GM23338 (cell line): ENCODE results near the gene LGALS1. TPM values are rescaled to one million over a fixed set of nuclear protein-coding genes. Genes with fewer than 3 reads are reported as not detected.
A peak's percentile ranks its signal among the peaks of the same experiment; 100 is the strongest.

ENCODE experiments used
- ATAC-seq: fragments of 200-7000 bp; cut with Tn5 transposase; 3 replicates; pipeline ENCODE4 v1.9.1; 2020
- DNase-seq: peaks from one replicate; pipeline ENCODE4 v3.0.0-alpha.2; 2015; ENCODE audit warnings: low spot score
- H2AFZ ChIP-seq: fragments of 200-600 bp; sonication (generic); 2 replicates; pipeline ENCODE4 v1.8.0; 2016; ENCODE audit warnings: antibody characterized with exemption, mild to moderate bottlenecking, moderate library complexity
- H3F3A ChIP-seq: fragments of 200-600 bp; sonication (generic); replicated peaks from 2 replicates; pipeline ENCODE4 v1.8.0; 2017; ENCODE audit warnings: antibody characterized with exemption, mixed run types, low read depth
- H3K27ac ChIP-seq: fragments of 200-600 bp; sonication (generic); 2 replicates; pipeline ENCODE4 v1.6.1; 2016; ENCODE audit warnings: low read depth
- H3K27me3 ChIP-seq: fragments of 200-600 bp; sonication (generic); 2 replicates; pipeline ENCODE4 v1.8.0; 2016; ENCODE audit warnings: mild to moderate bottlenecking, mixed run types, moderate library complexity; ENCODE audit not compliant: insufficient read depth
- H3K36me3 ChIP-seq: fragments of 200-600 bp; sonication (generic); 2 replicates; pipeline ENCODE4 v1.8.0; 2016; ENCODE audit warnings: mild to moderate bottlenecking; ENCODE audit not compliant: insufficient read depth
- H3K4me1 ChIP-seq: fragments of 200-600 bp; sonication (generic); 2 replicates; pipeline ENCODE4 v1.8.0; 2016; ENCODE audit warnings: mild to moderate bottlenecking, moderate library complexity; ENCODE audit not compliant: insufficient read depth
- H3K4me2 ChIP-seq: fragments of 200-600 bp; sonication (generic); 2 replicates; pipeline ENCODE4 v1.7.1; 2017; ENCODE audit warnings: mixed run types
- H3K4me3 ChIP-seq: fragments of 200-600 bp; sonication (generic); 2 replicates; pipeline ENCODE4 v1.6.1; 2016; ENCODE audit warnings: mixed run types
- H3K79me2 ChIP-seq: fragments of 200-600 bp; sonication (generic); replicated peaks from 2 replicates; pipeline ENCODE4 v1.8.0; 2017; ENCODE audit warnings: mild to moderate bottlenecking; ENCODE audit not compliant: insufficient read depth
- H3K9me2 ChIP-seq: fragments of 200-600 bp; sonication (generic); 2 replicates; pipeline ENCODE4 v1.8.0; 2017; ENCODE audit not compliant: insufficient read depth
- H4K20me1 ChIP-seq: fragments of 200-600 bp; sonication (generic); replicated peaks from 2 replicates; pipeline ENCODE4 v1.8.0; 2017; ENCODE audit warnings: mild to moderate bottlenecking; ENCODE audit not compliant: insufficient read depth
- H3K27ac Mint-ChIP-seq: 2 replicates; pipeline ENCODE4 v1.8.0; 2020; ENCODE audit warnings: inconsistent platforms, mild to moderate bottlenecking, moderate library complexity, mixed read lengths
- H3K27me3 Mint-ChIP-seq: 3 replicates; pipeline ENCODE4 v1.8.0; 2022; ENCODE audit warnings: low read depth, mild to moderate bottlenecking, moderate library complexity, mixed read lengths, inconsistent platforms; ENCODE audit not compliant: insufficient read depth, poor library complexity
- H3K36me3 Mint-ChIP-seq: 3 replicates; pipeline ENCODE4 v1.8.0; 2021; ENCODE audit warnings: low read depth, mild to moderate bottlenecking, inconsistent platforms, moderate library complexity, mixed read lengths
- H3K4me1 Mint-ChIP-seq: 3 replicates; pipeline ENCODE4 v1.8.0; 2020; ENCODE audit warnings: mild to moderate bottlenecking, inconsistent platforms, mixed read lengths
- H3K4me3 Mint-ChIP-seq: 3 replicates; pipeline ENCODE4 v1.8.0; 2021; ENCODE audit warnings: moderate library complexity, mild to moderate bottlenecking, inconsistent platforms, mixed read lengths
- H3K9me3 Mint-ChIP-seq: 3 replicates; pipeline ENCODE4 v1.8.0; 2020; ENCODE audit warnings: moderate library complexity, mild to moderate bottlenecking, inconsistent platforms, mixed read lengths
- CREB1 ChIP-seq: fragments of 250-450 bp; sonication (Bioruptor Pico); IDR thresholded peaks from 2 replicates; pipeline ENCODE4 v1.5.0; 2020; ENCODE audit warnings: low read depth, mild to moderate bottlenecking, moderate library complexity
- CTCF ChIP-seq, 2 experiments: fragments of 200-600 bp in 1 of 2; sonication (generic) in 1 of 2; conservative IDR thresholded peaks; 2 replicates each; pipeline versions ENCODE4 v1.5.1 to v1.6.1; 2016 to 2017; ENCODE audit warnings: antibody characterized with exemption in 2 of 2, low read depth in 2 of 2, mild to moderate bottlenecking in 2 of 2, moderate library complexity in 1 of 2
- ETS1 ChIP-seq: IDR thresholded peaks from 2 replicates; pipeline ENCODE4 v1.6.1; 2016; ENCODE audit warnings: antibody characterized with exemption
- EZH2 ChIP-seq: fragments of 200-600 bp; sonication (generic); IDR thresholded peaks from one replicate; pipeline ENCODE4 v1.8.0; 2017; ENCODE audit warnings: antibody characterized with exemption, mild to moderate bottlenecking, low read depth; ENCODE audit not compliant: unreplicated experiment
- EZH2phosphoT487 ChIP-seq: fragments of 200-600 bp; sonication (generic); IDR thresholded peaks from one replicate; pipeline ENCODE4 v1.8.1; 2018; ENCODE audit warnings: antibody characterized with exemption; ENCODE audit not compliant: unreplicated experiment
- JUNB ChIP-seq: IDR thresholded peaks from one replicate; pipeline ENCODE4 v1.6.1; 2016; ENCODE audit warnings: antibody characterized with exemption; ENCODE audit not compliant: unreplicated experiment
- NANOG ChIP-seq: IDR thresholded peaks from 2 replicates; pipeline ENCODE4 v1.6.1; 2016; ENCODE audit warnings: antibody characterized with exemption, borderline replicate concordance
- POLR2AphosphoS5 ChIP-seq: IDR thresholded peaks from 2 replicates; pipeline ENCODE4 v1.6.1; 2016; ENCODE audit warnings: antibody characterized with exemption, low read depth
- REST ChIP-seq: IDR thresholded peaks from one replicate; pipeline ENCODE4 v1.6.1; 2018; ENCODE audit warnings: antibody characterized with exemption; ENCODE audit not compliant: unreplicated experiment
- STAT1 ChIP-seq: IDR thresholded peaks from one replicate; pipeline ENCODE4 v1.6.1; 2016; ENCODE audit warnings: antibody characterized with exemption; ENCODE audit not compliant: unreplicated experiment
- ZNF114 ChIP-seq: fragments of 250-450 bp; sonication (Bioruptor Pico); IDR thresholded peaks from 2 replicates; pipeline ENCODE4 v1.5.0; 2020; ENCODE audit warnings: mild to moderate bottlenecking, moderate library complexity
- ZNF331 ChIP-seq: fragments of 250-450 bp; sonication (Bioruptor Pico); IDR thresholded peaks from 2 replicates; pipeline ENCODE4 v1.5.0; 2020; ENCODE audit warnings: low read depth, mild to moderate bottlenecking, moderate library complexity
- ZNF462 ChIP-seq: fragments of 250-450 bp; sonication (Bioruptor Pico); IDR thresholded peaks from 2 replicates; pipeline ENCODE4 v1.5.0; 2020; ENCODE audit warnings: mild to moderate bottlenecking, moderate library complexity
- polyA plus RNA-seq: library from polyadenylated mRNA; unstranded; fragments of >200 nt; fragmentation: Nextera tagmentation; extraction: Ambion mirVana; gene quantifications from 2 replicates; pipeline ENCODE4 v1.2.1, GENCODE V29; 2016
- total RNA-seq: library from RNA; depleted of rRNA; stranded (reverse); fragments of >200 nt; shearing (Covaris generic); gene quantifications from 2 replicates; pipeline ENCODE4 v1.2.3, GENCODE V29; 2014

The LGALS1 gene
- total and polyA plus RNA-seq, 2 experiments from 2014 or later = 31.2 to 62.5 TPM

GRCh38 chr22:37633625-37634416 is 41.6 kb upstream of the LGALS1 start:
- TF ChIP-seq REST = no peak
- no peak for TF ChIP-seq STAT1
- no peak for TF ChIP-seq EZH2
- TF ChIP-seq ETS1 = 0 out of 2 replicates have a peak, but pooled peaks have one; percentile 38
- peak; percentile 3 to 55; a peak in 2 of 4 replicates for TF ChIP-seq CTCF (conservative IDR thresholded peaks at IDR 0.05; ENCODE audit: low read depth in 2 of 2)
- no peak for TF ChIP-seq NANOG
- 0 out of 2 replicates have a peak, but pooled peaks have one; percentile 13 for TF ChIP-seq CREB1 (CRISPR knock-in tag)
- TF ChIP-seq ZNF114 (CRISPR knock-in tag) = no peak
- TF ChIP-seq JUNB = no peak
- TF ChIP-seq ZNF331 (CRISPR knock-in tag) = no peak
- TF ChIP-seq POLR2AphosphoS5 = peak; percentile 55
- no peak for TF ChIP-seq EZH2phosphoT487
- TF ChIP-seq ZNF462 (CRISPR knock-in tag) = no peak
- Histone ChIP-seq H3K27me3 (no peaks in the 10 kb centered on the region), H4K20me1 (no peaks in the 10 kb centered on the region; the same call in 1 of the 2 replicates), H3K4me2 (peak overlapping the region; percentile 79), H2AFZ (no peak overlapping the region), H3K9me2 (no peaks in the 10 kb centered on the region), H3K27ac (peak overlapping the region; percentile 90), H3K79me2 (no peaks in the 10 kb centered on the region), H3K36me3 (no peaks in the 10 kb centered on the region), H3K4me3 (peak overlapping the region; percentile 49), H3F3A (peaks cover 31% of the 10 kb centered on the region), H3K4me1 (peaks cover 27% of the 10 kb centered on the region)
- DNase-seq (peak; percentile 86), ATAC-seq (peak; percentile 76)
- H3K4me3 Mint-ChIP-seq = peak overlapping the region; percentile 42; the same call in 2 of the 3 replicates
- peak overlapping the region; percentile 90 for H3K27ac Mint-ChIP-seq
- no peaks in the 10 kb centered on the region for H3K9me3 Mint-ChIP-seq
- H3K4me1 Mint-ChIP-seq = peaks cover 39% of the 10 kb centered on the region
- no peaks in the 10 kb centered on the region; the same call in 2 of the 3 replicates for H3K36me3 Mint-ChIP-seq
- peaks cover 23% of the 10 kb centered on the region for H3K27me3 Mint-ChIP-seq
